ENCODE results near the gene BIN2.

Gene BIN2

GRCh38 chr12:51323966-51324895 lies at the start of gene BIN2:
BIN2 (minus strand) TSS chr12:51324174; CDS start chr12:51324102, 72 bp downstream.
- DNase-seq (ENCODE audit: low read depth in 2 of 2): peak; percentile 42 to 51

- no peak for DNase-seq (ENCODE audit: low read depth in 2 of 2)
Observed at GRCh38 chr12:51373187-51373586, 49.2 kb upstream of the BIN2 start.

- no peak for DNase-seq (ENCODE audit: low read depth in 2 of 2)
Observed at GRCh38 chr12:51372021-51372420, 48.0 kb upstream of the BIN2 start.

- no peak for DNase-seq (ENCODE audit: low read depth in 2 of 2)
Observed at GRCh38 chr12:51371295-51371953, 47.5 kb upstream of the BIN2 start.

- no peak for DNase-seq (ENCODE audit: low read depth in 2 of 2)
Observed at GRCh38 chr12:51370667-51371066, 46.7 kb upstream of the BIN2 start.

- DNase-seq (ENCODE audit: low read depth in 2 of 2): no peak
Observed at GRCh38 chr12:51369581-51369980, 45.6 kb upstream of the BIN2 start.

- DNase-seq (ENCODE audit: low read depth in 2 of 2): peak; percentile 71 to 81
Observed at GRCh38 chr12:51368640-51369517, 44.9 kb upstream of the BIN2 start.

- no peak for DNase-seq (ENCODE audit: low read depth in 2 of 2)
Observed at GRCh38 chr12:51365276-51365675, 41.3 kb upstream of the BIN2 start.

GRCh38 chr12:51364001-51364400 lies 40.0 kb upstream of the BIN2 start:
- no peak for DNase-seq (ENCODE audit: low read depth in 2 of 2)

GRCh38 chr12:51362747-51363342 lies 38.9 kb upstream of the BIN2 start:
- no peak for DNase-seq (ENCODE audit: low read depth in 2 of 2)

GRCh38 chr12:51362307-51362706 lies 38.3 kb upstream of the BIN2 start:
- no peak for DNase-seq (ENCODE audit: low read depth in 2 of 2)

GRCh38 chr12:51361161-51362016 lies 37.4 kb upstream of the BIN2 start:
- DNase-seq (ENCODE audit: low read depth in 2 of 2): no peak

GRCh38 chr12:51360315-51360714 lies 36.3 kb upstream of the BIN2 start:
- DNase-seq (ENCODE audit: low read depth in 2 of 2): no peak

- no peak for DNase-seq (ENCODE audit: low read depth in 2 of 2)
Observed at GRCh38 chr12:51359851-51360250, 35.9 kb upstream of the BIN2 start.

- no peak for DNase-seq (ENCODE audit: low read depth in 2 of 2)
Observed at GRCh38 chr12:51358496-51358895, 34.5 kb upstream of the BIN2 start.

GRCh38 chr12:51357374-51358047 lies 33.5 kb upstream of the BIN2 start:
- no peak for DNase-seq (ENCODE audit: low read depth in 2 of 2)

GRCh38 chr12:51351913-51352532 lies 28.0 kb upstream of the BIN2 start:
- no peak for DNase-seq (ENCODE audit: low read depth in 2 of 2)

GRCh38 chr12:51349026-51349425 lies 25.1 kb upstream of the BIN2 start:
- no peak for DNase-seq (ENCODE audit: low read depth in 2 of 2)

GRCh38 chr12:51348116-51348515 lies 24.1 kb upstream of the BIN2 start:
- DNase-seq (ENCODE audit: low read depth in 2 of 2): no peak

GRCh38 chr12:51346581-51346980 lies 22.6 kb upstream of the BIN2 start, which contains the start of gene CELA1:
CELA1 (minus strand) TSS chr12:51346679; CDS start chr12:51346638, 41 bp downstream.
- no peak for DNase-seq (ENCODE audit: low read depth in 2 of 2)
